Bronchial epithelial cell (primary cell): ENCODE measurements around the gene GMDS. TPM values are rescaled to one million over a fixed set of nuclear protein-coding genes. Genes with fewer than 3 reads are reported as not detected.

ENCODE experiments used
- DNase-seq: peaks from one replicate; pipeline ENCODE4 v3.0.0-alpha.2; 2010; ENCODE audit warnings: low read depth
- FAIRE-seq: peaks from 2 replicates; lab custom pipeline; 2011; peaks lifted over from hg19 to GRCh38; lab: Jason Lieb, UNC
- H3K27me3 ChIP-seq: 2 replicates; pipeline ENCODE4 v1.5.1; 2011; ENCODE audit warnings: low read length; ENCODE audit not compliant: control insufficient read depth, insufficient read depth
- H3K36me3 ChIP-seq: 2 replicates; pipeline ENCODE4 v1.5.1; 2011; ENCODE audit warnings: low read length; ENCODE audit not compliant: control insufficient read depth, insufficient read depth
- H3K4me3 ChIP-seq: 2 replicates; pipeline ENCODE4 v1.5.1; 2011; ENCODE audit warnings: mild to moderate bottlenecking, low read depth, low read length, control low read depth
- total RNA-seq: library from RNA; depleted of rRNA; stranded (reverse); fragments of >200 nt; gene quantifications from 2 replicates; pipeline ENCODE4 v1.2.1, GENCODE V29; 2014
- TF ChIP-seq, protein P1 (sequence below): IDR thresholded peaks from 2 replicates; pipeline ENCODE4 v1.5.1; 2011; ENCODE audit warnings: mild to moderate bottlenecking, moderate library complexity, low read length, control low read depth, inconsistent platforms; ENCODE audit not compliant: insufficient read depth, severe bottlenecking

Gene GMDS
- total RNA-seq, 1 donor from 2014 or later = 8.2 TPM

DNA sequence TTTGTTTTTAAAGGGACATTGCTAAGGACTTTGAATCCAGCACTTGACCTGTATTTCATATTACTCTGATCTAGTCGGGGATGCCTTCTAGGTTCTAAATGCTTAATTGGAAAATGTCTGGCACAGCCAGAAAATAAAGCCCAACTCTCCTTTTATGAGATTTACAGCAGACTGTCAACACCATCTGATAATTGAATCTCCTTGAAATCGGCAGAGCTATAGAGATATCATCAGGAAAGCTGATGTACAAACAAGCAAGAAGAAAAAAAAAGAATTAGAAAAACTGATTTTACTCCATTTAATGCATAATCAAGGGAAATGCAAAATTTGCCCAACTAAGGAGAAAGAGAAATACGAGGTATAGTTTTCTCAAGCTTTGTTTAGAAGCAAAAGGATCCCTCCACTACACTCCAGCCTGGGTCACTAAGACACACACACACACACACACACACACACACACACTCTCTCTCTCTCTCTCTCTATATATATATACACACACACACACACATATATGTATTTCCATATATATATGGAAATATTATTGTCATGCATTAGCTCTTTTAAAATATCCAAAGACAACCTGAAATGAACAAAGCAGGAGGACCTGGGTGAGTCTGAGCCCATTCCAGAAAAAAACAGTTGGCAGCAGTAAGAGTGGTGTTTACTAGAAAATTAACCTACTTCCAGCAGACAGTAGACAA lies 645.2 kb downstream of the GMDS start:
- TF ChIP-seq, protein P1, sequence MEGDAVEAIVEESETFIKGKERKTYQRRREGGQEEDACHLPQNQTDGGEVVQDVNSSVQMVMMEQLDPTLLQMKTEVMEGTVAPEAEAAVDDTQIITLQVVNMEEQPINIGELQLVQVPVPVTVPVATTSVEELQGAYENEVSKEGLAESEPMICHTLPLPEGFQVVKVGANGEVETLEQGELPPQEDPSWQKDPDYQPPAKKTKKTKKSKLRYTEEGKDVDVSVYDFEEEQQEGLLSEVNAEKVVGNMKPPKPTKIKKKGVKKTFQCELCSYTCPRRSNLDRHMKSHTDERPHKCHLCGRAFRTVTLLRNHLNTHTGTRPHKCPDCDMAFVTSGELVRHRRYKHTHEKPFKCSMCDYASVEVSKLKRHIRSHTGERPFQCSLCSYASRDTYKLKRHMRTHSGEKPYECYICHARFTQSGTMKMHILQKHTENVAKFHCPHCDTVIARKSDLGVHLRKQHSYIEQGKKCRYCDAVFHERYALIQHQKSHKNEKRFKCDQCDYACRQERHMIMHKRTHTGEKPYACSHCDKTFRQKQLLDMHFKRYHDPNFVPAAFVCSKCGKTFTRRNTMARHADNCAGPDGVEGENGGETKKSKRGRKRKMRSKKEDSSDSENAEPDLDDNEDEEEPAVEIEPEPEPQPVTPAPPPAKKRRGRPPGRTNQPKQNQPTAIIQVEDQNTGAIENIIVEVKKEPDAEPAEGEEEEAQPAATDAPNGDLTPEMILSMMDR = no peak
- FAIRE-seq (no peak), DNase-seq (no peak)
- Histone ChIP-seq H3K4me3 (no peak overlapping the region), H3K36me3 (no peaks in the 10 kb centered on the region), H3K27me3 (peaks cover 7% of the 10 kb centered on the region)

DNA sequence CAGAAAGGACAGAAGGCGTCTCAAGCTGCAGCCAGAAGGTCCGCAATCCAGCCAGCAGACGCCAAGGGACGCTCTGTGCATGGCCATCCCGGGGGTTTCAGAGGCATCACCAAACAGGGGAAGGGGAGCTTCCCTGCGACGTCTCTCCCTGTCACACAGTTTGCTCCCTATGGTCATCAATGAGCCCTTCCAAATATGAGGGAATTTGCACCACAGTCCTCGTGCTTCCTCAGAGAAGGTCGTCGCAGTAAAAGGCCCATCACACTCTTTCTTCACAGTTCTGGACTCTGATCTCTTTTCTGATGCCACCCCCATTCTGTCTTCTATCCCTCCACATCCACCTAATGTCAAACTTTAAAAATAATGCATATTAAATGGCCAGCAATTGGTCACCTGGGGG lies 645.9 kb downstream of the GMDS start:
- Histone ChIP-seq H3K4me3 (no peak overlapping the region), H3K36me3 (no peaks in the 10 kb centered on the region), H3K27me3 (peaks cover 6% of the 10 kb centered on the region)
- FAIRE-seq (no peak), DNase-seq (no peak)
- TF ChIP-seq, protein P1 = no peak

DNA sequence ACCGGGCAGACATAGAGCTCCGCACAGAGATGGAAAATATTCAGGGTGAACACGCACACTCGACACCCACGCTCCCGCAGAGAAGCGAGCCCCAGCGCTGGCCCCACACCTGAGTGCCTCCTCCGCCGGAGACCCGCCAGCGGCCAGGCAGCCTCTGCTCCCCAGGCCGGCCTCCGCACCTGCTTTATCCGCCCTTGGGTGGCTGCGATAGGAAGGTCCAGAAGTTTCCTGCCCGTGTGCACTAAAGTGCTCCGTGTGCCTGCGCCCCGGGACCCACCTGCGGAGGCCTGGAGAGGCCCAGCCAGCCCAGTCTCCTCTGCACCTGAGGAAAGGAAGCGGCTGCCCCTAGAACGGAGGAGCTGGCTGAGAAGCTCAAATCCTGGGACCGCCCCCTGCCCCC lies 646.5 kb downstream of the GMDS start:
- TF ChIP-seq, protein P1 = no peak
- FAIRE-seq (no peak), DNase-seq (no peak)
- H3K27me3 ChIP-seq = peaks cover 6% of the 10 kb centered on the region
- H3K36me3 ChIP-seq = no peaks in the 10 kb centered on the region
- H3K4me3 ChIP-seq = no peak overlapping the region

DNA sequence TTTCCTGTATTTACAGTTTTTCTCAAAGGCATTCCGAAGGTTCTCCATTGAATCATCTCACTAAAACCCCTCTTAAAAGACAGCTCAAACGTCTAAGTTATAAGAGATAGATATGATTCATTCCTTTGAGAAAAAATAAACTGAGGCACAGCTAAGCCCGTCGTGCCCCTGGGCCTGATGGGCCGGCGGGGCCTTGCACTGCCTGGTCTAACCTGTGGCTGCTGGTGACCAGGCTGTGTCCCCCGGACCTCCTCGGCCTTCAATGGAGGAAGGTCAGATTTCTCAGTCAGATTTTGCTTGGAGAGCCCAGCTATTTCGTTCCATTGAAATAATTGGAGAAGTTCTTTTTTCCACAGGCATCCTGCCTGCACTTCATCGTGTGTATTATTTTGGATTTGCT lies 647.0 kb downstream of the GMDS start:
- FAIRE-seq (no peak), DNase-seq (no peak)
- Histone ChIP-seq H3K36me3 (no peaks in the 10 kb centered on the region), H3K27me3 (peaks cover 6% of the 10 kb centered on the region), H3K4me3 (no peak overlapping the region)
- TF ChIP-seq, protein P1 = no peak

DNA sequence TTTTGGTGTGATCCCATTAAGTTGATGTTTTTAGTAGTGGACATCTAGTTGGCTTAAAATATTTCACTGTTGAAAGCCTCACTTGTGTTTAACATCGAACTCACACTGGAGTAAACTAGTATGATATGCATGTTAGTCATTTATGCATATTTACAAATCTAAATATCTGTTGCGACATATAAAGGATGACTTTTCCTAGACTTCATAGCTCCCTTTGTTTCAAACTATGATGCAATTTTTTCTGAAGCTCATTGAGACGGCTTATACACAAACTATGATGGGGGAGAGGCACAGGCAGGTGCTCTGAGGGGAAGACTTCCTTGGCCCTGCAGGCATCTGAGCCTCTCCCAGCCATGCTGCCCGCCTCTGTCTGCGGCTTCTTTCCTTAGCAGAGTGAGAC lies 647.5 kb downstream of the GMDS start:
- peak; percentile 55 for FAIRE-seq
- peak; percentile 97 for DNase-seq
- no peak overlapping the region for H3K4me3 ChIP-seq

More for the DNA sequence above, 647.5 kb downstream of the GMDS start:
- no peaks in the 10 kb centered on the region for H3K36me3 ChIP-seq
- H3K27me3 ChIP-seq = peaks cover 6% of the 10 kb centered on the region
- TF ChIP-seq, protein P1 = no peak
